Esophagus (tissue), 2 donors: ENCODE data around the gene CBY1. TPM values are rescaled to one million over a fixed set of nuclear protein-coding genes. Genes with fewer than 3 reads are reported as not detected.

Experiments
- H3K27ac ChIP-seq, 2 donors: one replicate each; pipeline ENCODE4 v1.5.1; 2013; ENCODE audit warnings: low read depth in 2 of 2, mild to moderate bottlenecking in 2 of 2, inconsistent platforms in 1 of 2, low read length in 1 of 2, moderate library complexity in 1 of 2
- H3K27me3 ChIP-seq, 2 donors: one replicate each; pipeline ENCODE4 v1.6.1; 2013; ENCODE audit warnings: low read length in 2 of 2, control low read depth in 1 of 2, mild to moderate bottlenecking in 1 of 2; ENCODE audit not compliant: insufficient read depth in 2 of 2, control insufficient read depth in 1 of 2
- H3K36me3 ChIP-seq, 2 donors: one replicate each; pipeline ENCODE4 v1.6.1; 2013; ENCODE audit warnings: low read length in 1 of 2; ENCODE audit not compliant: control insufficient read depth in 2 of 2, insufficient read depth in 2 of 2
- H3K4me1 ChIP-seq, 2 donors: one replicate each; pipeline ENCODE4 v1.6.1; 2013; ENCODE audit warnings: low read length in 1 of 2; ENCODE audit not compliant: control insufficient read depth in 2 of 2, insufficient read depth in 2 of 2
- H3K4me3 ChIP-seq, 2 donors: one replicate each; pipeline ENCODE4 v1.5.1; 2013; ENCODE audit warnings: low read length in 2 of 2, mild to moderate bottlenecking in 2 of 2, low read depth in 1 of 2, moderate library complexity in 1 of 2
- H3K9me3 ChIP-seq, 2 donors: one replicate each; pipeline ENCODE4 v1.6.1; 2013; ENCODE audit warnings: mild to moderate bottlenecking in 2 of 2, low read depth in 1 of 2, low read length in 1 of 2, moderate library complexity in 1 of 2; ENCODE audit not compliant: control insufficient read depth in 2 of 2, insufficient read depth in 1 of 2
- WGBS, 2 donors: extraction: QIAGEN DNeasy Blood & Tissue Kit; methylation state at CpG; one replicate each; pipeline ENCODE4 v1.1.7; 2013; 5-methylcytosine and 5-hydroxymethylcytosine counted together
- polyA plus RNA-seq, 2 donors: library from polyadenylated mRNA; stranded (reverse); fragments of 200-250 nt; gene quantifications; one replicate each; pipeline ENCODE4 v1.2.3, GENCODE V29; 2013
- donor health status: healthy with polysubstance abuse.
- donor health status: Bipolar disorder and iron deficiency.

Gene CBY1
- polyA plus RNA-seq, 2 donors: 24.1 to 28.9 TPM

GRCh38 chr22:38699143-38699542 is 42.7 kb downstream of the CBY1 start:
- H3K36me3 ChIP-seq: no peaks in the 10 kb centered on the region
- no peaks in the 10 kb centered on the region for H3K9me3 ChIP-seq
- H3K27ac ChIP-seq: peak overlapping the region; percentile 43 to 97
- peak overlapping the region in 1 of 2 donors; percentile 61 for H3K4me3 ChIP-seq
- 34 to 41% methylated on average over 5 of the region's 5 CpGs for WGBS, 2 donors
- H3K27me3 ChIP-seq: no peaks in the 10 kb centered on the region
- peaks cover 4 to 6% of the 10 kb centered on the region in 2 donors for H3K4me1 ChIP-seq

- H3K9me3 ChIP-seq: no peaks in the 10 kb centered on the region
- H3K27me3 ChIP-seq: no peaks in the 10 kb centered on the region
- H3K4me1 ChIP-seq: peaks cover 4 to 6% of the 10 kb centered on the region in 2 donors
- H3K27ac ChIP-seq: peak overlapping the region; percentile 91 to 97
- WGBS, 2 donors: 15 to 17% methylated on average over 6 of the region's 6 CpGs
- peak overlapping the region; percentile 37 to 61 for H3K4me3 ChIP-seq
- no peaks in the 10 kb centered on the region for H3K36me3 ChIP-seq
Measured at GRCh38 chr22:38699784-38700183, 43.3 kb downstream of the CBY1 start.

DNA sequence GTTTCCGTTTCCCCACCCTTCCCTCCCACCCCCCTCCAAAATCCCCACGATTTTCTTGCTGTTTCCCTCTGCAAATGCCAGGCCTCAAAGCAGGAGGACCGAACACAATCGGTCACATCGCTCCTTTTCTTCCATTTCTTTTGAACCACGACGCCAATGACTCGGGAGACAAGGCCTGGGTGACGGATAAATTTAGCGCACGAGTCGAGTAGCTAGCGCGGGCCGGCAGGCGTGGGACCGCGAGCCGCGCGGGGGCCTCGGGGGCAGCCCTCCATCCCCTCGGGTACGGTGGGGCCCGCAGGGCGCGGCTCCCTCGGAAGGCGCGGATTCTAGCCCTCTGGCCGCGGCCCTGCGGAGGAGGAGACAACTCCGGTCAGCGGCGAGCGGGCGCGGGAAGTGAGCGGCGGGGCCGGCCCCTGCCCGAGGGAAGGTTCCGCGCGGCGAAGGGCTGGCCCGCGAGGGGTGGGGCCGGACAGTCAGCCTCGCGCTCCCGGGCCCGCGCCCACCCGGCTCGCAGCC is 43.9 kb downstream of the CBY1 start:
- 0% methylated on average over 33 to 57 of the region's 57 CpGs for WGBS, 2 donors
- Histone ChIP-seq H3K4me1 (peaks cover 4 to 6% of the 10 kb centered on the region in 2 donors), H3K27ac (peak overlapping the region; percentile 97 to 99), H3K4me3 (peak overlapping the region; percentile 61 to 81), H3K36me3 (no peaks in the 10 kb centered on the region), H3K27me3 (no peaks in the 10 kb centered on the region), H3K9me3 (no peaks in the 10 kb centered on the region)

DNA sequence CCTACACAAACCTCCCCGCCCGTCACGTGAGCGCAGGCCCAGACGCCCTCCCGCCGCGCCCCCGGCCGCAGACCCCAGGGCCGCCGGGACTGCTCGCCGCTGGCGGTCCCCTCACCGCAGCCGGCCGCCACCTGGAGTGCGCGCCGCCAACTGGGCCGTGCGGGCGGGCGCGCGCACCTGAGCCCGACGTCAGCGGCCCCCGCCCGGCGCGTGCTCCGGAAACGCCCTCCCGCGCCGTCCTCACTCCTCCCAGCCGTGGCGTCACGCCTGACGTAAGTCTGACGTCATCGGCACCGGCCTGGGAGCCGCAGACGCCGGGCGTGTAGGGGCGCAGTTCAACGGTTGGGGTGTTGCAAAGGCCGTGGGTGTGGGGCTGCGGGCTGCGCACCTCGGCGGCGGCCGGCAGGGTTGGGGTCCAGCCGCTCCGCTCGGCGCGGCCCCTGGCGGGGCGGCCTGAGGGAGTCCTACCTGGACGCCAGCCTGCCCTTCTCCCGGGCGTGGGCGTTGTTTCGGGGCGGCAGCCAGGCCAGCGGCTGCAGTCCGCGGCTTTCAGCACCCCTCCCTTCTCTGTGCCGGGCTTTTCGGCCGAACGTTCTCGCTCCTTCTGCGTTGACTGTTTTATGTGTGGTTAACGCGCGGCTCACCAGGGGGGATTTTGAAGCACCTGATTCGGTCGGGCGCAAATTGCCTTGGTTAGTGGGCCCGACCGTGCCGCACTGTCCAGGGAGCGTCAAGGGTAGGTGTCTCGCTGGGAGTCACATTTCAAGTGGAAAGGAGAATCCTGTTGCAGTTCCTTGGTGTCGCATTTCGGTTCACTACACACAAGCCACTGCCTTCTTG is 44.6 kb downstream of the CBY1 start, which contains the start of gene JOSD1:
JOSD1 (minus strand) TSS at position 155 of the 840 bp plus-strand sequence. CDS start 956 bp downstream, outside the sequence.
- Histone ChIP-seq H3K4me1 (peaks cover 4 to 6% of the 10 kb centered on the region in 2 donors), H3K36me3 (no peaks in the 10 kb centered on the region), H3K27me3 (no peaks in the 10 kb centered on the region), H3K9me3 (no peaks in the 10 kb centered on the region), H3K27ac (peak within 1 kb of the TSS; percentile 97 to 99), H3K4me3 (peak within 1 kb of the TSS; percentile 61 to 81)
- WGBS, 2 donors: 1% methylated on average over 86 to 94 of the region's 94 CpGs

- peaks cover 0 to 7% of the 10 kb centered on the region in 2 donors for H3K4me1 ChIP-seq
- peak overlapping the region; percentile 80 to 93 for H3K27ac ChIP-seq
- peaks cover 0 to 3% of the 10 kb centered on the region in 2 donors for H3K36me3 ChIP-seq
- no peaks in the 10 kb centered on the region for H3K9me3 ChIP-seq
- H3K4me3 ChIP-seq: peak overlapping the region in 1 of 2 donors; percentile 21
- no peaks in the 10 kb centered on the region for H3K27me3 ChIP-seq
- WGBS, 2 donors: 10 to 12% methylated on average over 10 of the region's 10 CpGs
Measured at GRCh38 chr22:38704654-38705234, 48.3 kb downstream of the CBY1 start.

DNA sequence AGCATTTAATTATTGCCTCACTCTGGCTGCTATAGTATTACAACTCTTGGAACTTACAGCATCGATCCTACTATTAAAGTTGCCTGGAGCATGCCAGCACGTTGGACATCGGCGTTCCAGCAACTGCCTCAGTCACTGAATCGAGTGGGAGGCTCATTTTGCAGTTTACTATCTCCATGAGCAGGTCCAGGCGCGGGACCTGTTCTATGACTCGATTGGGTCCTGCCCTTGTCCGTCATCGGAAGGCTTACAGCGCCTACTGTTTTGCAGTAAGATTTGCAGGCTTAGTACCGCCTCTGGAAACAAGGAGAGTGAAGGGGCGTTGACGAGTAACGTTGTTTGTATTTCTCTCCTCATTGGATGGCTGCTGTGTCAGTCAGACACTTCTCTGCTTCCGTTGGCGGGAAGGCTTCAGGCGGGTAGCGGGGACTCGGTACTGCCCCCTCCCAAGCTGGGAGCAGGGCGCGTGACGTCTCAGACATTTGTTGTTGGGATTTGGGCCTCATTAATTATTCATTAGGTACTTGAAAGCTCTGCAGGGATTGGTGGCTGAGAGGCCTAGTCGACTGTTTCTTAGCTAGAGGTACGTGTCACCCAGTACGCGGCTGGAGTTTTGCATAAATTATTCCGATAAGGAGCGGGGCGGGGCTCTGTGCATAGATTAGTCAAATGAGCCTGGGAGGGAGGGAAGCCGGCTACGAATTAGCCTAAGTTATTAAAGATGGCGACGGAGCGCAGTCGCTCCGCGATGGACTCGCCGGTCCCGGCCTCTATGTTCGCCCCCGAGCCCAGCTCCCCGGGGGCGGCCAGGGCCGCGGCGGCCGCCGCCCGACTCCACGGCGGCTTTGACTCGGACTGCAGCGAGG is 49.0 kb downstream of the CBY1 start, which contains the start of gene GTPBP1:
GTPBP1 (plus strand) TSS at position 710 of the 866 bp plus-strand sequence; CDS start at position 722, 12 bp downstream.
- 0% methylated on average over 55 of the region's 55 CpGs for WGBS, 2 donors
- peaks cover 0 to 7% of the 10 kb centered on the region in 2 donors for H3K4me1 ChIP-seq
- H3K27me3 ChIP-seq: no peaks in the 10 kb centered on the region
- H3K27ac ChIP-seq: peak within 1 kb of the TSS; percentile 96 to 97
- peak within 1 kb of the TSS; percentile 86 to 97 for H3K4me3 ChIP-seq
- H3K36me3 ChIP-seq: peaks cover 0 to 3% of the 10 kb centered on the region in 2 donors
- H3K9me3 ChIP-seq: no peaks in the 10 kb centered on the region

DNA sequence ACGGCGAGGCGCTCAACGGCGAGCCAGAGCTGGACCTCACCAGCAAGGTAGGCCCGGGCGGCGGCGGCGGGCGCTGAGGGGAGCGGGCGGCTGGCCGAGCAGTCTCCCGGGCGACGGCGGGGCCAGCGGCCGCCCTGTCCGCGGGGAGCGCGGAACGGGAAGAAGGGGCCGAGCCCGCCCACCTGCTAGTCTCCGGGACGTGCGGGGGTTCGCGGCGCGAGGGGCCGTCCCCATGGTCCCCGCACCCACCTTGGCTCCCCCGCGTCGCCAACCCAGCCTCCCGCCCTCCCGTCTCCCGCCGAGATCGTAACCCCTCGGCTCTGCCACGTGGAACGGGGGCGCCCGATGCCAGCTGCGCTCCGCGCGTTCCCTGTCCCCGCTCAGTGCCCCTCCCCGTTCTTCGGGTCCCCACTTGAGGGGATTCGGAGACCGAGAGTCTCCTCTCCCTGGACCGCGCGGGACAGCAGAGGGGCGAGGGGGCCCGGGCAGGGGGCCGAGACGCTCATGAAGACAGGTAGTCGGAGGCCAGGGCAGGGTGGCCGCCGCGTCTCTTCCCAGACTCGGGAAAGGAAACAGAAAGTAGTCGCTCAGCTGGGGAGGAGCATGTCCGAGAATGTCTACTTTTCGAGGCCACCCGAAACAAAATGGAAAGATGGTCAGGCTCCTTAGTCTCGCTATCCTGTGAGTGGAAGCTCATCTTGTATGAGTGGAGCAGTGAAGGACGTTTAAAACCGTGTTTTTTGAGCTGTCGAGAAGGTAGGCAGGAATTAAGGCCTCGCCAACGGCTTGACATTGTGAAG is 49.9 kb downstream of the CBY1 start:
- Histone ChIP-seq H3K36me3 (peaks cover 0 to 3% of the 10 kb centered on the region in 2 donors), H3K9me3 (no peaks in the 10 kb centered on the region), H3K27me3 (no peaks in the 10 kb centered on the region), H3K4me1 (peaks cover 0 to 7% of the 10 kb centered on the region in 2 donors), H3K4me3 (peak overlapping the region; percentile 86 to 97), H3K27ac (peak overlapping the region; percentile 96 to 97)
- 0% methylated on average over 62 to 80 of the region's 80 CpGs for WGBS, 2 donors

- H3K27ac ChIP-seq: peak overlapping the region; percentile 96 to 97
- 1 to 3% methylated on average over 4 of the region's 4 CpGs for WGBS, 2 donors
- H3K27me3 ChIP-seq: no peaks in the 10 kb centered on the region
- peaks cover 0 to 3% of the 10 kb centered on the region in 2 donors for H3K36me3 ChIP-seq
- no peaks in the 10 kb centered on the region for H3K9me3 ChIP-seq
- peak overlapping the region; percentile 86 to 97 for H3K4me3 ChIP-seq
- peaks cover 0 to 7% of the 10 kb centered on the region in 2 donors for H3K4me1 ChIP-seq
Measured at GRCh38 chr22:38706901-38707195, 50.4 kb downstream of the CBY1 start.
